K562 (cell line): ENCODE measurements around the gene C15orf62. TPM values are rescaled to one million over a fixed set of nuclear protein-coding genes. Genes with fewer than 3 reads are reported as not detected.

Experiments used
- ARID1B ChIP-seq: fragments of 450-650 bp; IDR thresholded peaks from 2 replicates; pipeline ENCODE4 v1.6.1; 2016; ENCODE audit warnings: antibody characterized with exemption, mild to moderate bottlenecking, inconsistent platforms
- ARNT ChIP-seq, 2 experiments: fragments of 450-650 bp; IDR thresholded peaks; 2 replicates each; pipeline ENCODE4 v1.6.1; 2016; ENCODE audit warnings: mild to moderate bottlenecking in 1 of 2
- CBFA2T2 ChIP-seq: fragments of 450-650 bp; conservative IDR thresholded peaks from 2 replicates; pipeline ENCODE4 v1.6.1; 2017; ENCODE audit warnings: mild to moderate bottlenecking
- DPF2 ChIP-seq: fragments of 450-650 bp; IDR thresholded peaks from 2 replicates; pipeline ENCODE4 v1.6.1; 2016
- ESRRA ChIP-seq: fragments of 450-650 bp; IDR thresholded peaks from 2 replicates; pipeline ENCODE4 v1.6.1; 2014; ENCODE audit warnings: low read depth, mild to moderate bottlenecking, moderate library complexity, borderline replicate concordance
- ETV5 ChIP-seq: sonication (generic); formaldehyde crosslinking; IDR thresholded peaks from 2 replicates; pipeline ENCODE4 v1.4.0; 2020; ENCODE audit warnings: low read depth, mild to moderate bottlenecking, missing genetic modification reagents
- HDAC8 ChIP-seq: fragments of 450-650 bp; IDR thresholded peaks from 2 replicates; pipeline ENCODE4 v1.6.1; 2016; ENCODE audit warnings: mild to moderate bottlenecking, missing genetic modification characterization, moderate library complexity, missing compliant biosample characterization
- NELFE ChIP-seq: IDR thresholded peaks from 2 replicates; pipeline ENCODE4 v1.6.1; 2011; ENCODE audit warnings: mild to moderate bottlenecking; ENCODE audit not compliant: insufficient read depth, insufficient read length
- NFRKB ChIP-seq: fragments of 450-650 bp; IDR thresholded peaks from 2 replicates; pipeline ENCODE4 v1.6.1; 2016; ENCODE audit warnings: low read depth
- PHF21A ChIP-seq: fragments of 450-650 bp; IDR thresholded peaks from 2 replicates; pipeline ENCODE4 v1.6.1; 2017; ENCODE audit warnings: low read depth, borderline replicate concordance
- PKNOX1 ChIP-seq: fragments of 450-650 bp; IDR thresholded peaks from 2 replicates; pipeline ENCODE4 v1.6.1; 2016
- RAD21 ChIP-seq, 2 experiments: fragments of 250-450 bp in 1 of 2; fragments of 450-650 bp in 1 of 2; sonication (Bioruptor Pico) in 1 of 2; formaldehyde crosslinking in 1 of 2; IDR thresholded peaks in 1 of 2; conservative IDR thresholded peaks in 1 of 2; 2 replicates each; pipeline versions ENCODE4 v1.4.0 to v1.8.0; 2020 to 2022; ENCODE audit warnings: mild to moderate bottlenecking in 2 of 2, moderate library complexity in 1 of 2
- RCOR1 ChIP-seq, 2 experiments: IDR thresholded peaks; 2 replicates each; pipeline ENCODE4 v1.6.1; 2012; ENCODE audit warnings: low read depth in 2 of 2, low read length in 2 of 2, borderline replicate concordance in 1 of 2, improper control_type of control experiment in 1 of 2
- SMARCE1 ChIP-seq: fragments of 450-650 bp; IDR thresholded peaks from 2 replicates; pipeline ENCODE4 v1.7.1; 2016; ENCODE audit warnings: mild to moderate bottlenecking
- SOX6 ChIP-seq: fragments of 450-650 bp; IDR thresholded peaks from 2 replicates; pipeline ENCODE4 v1.6.1; 2014; ENCODE audit warnings: mild to moderate bottlenecking
- U2AF2 ChIP-seq: fragments of 200-400 bp; formaldehyde crosslinking; optimal IDR thresholded peaks from 2 replicates; pipeline ENCODE3; 2017; ENCODE audit warnings: low read depth, mild to moderate bottlenecking, low read length
- ZBTB11 ChIP-seq, 3 experiments: fragments of 200-800 bp in 1 of 3; fragments of 250-450 bp in 1 of 3; fragments of 450-650 bp in 1 of 3; sonication (Bioruptor Pico) in 1 of 3; sonication (Bioruptor generic) in 1 of 3; formaldehyde crosslinking in 1 of 3; IDR thresholded peaks; 2 replicates each; pipeline versions ENCODE4 v1.6.1 to v1.8.0; 2016 to 2022; ENCODE audit warnings: mild to moderate bottlenecking in 2 of 3, missing genetic modification characterization in 2 of 3, missing compliant biosample characterization in 1 of 3, moderate library complexity in 1 of 3
- ZBTB43 ChIP-seq: sonication (generic); formaldehyde crosslinking; IDR thresholded peaks from 2 replicates; pipeline ENCODE4 v1.8.0; 2023; ENCODE audit warnings: mild to moderate bottlenecking, missing genetic modification reagents
- ZFPM2 ChIP-seq: fragments of 250-450 bp; sonication (Bioruptor Pico); IDR thresholded peaks from 2 replicates; pipeline ENCODE4 v1.5.1; 2022; ENCODE audit warnings: mild to moderate bottlenecking
- ZNF121 ChIP-seq: sonication (generic); formaldehyde crosslinking; conservative IDR thresholded peaks from 2 replicates; pipeline ENCODE4 v1.8.0; 2022; ENCODE audit warnings: missing genetic modification reagents
- ZNF324 ChIP-seq: fragments of 250-450 bp; sonication (Bioruptor Pico); IDR thresholded peaks from 2 replicates; pipeline ENCODE4 v1.4.0; 2020; ENCODE audit warnings: mild to moderate bottlenecking
- ZNF75A ChIP-seq: fragments of 450-650 bp; formaldehyde crosslinking; IDR thresholded peaks from 2 replicates; pipeline ENCODE4 v1.4.0; 2020; ENCODE audit warnings: mild to moderate bottlenecking
- ZNF785 ChIP-seq: fragments of 250-450 bp; sonication (Bioruptor Pico); IDR thresholded peaks from 2 replicates; pipeline ENCODE4 v1.4.0; 2020; ENCODE audit warnings: mild to moderate bottlenecking
- polyA plus RNA-seq, 8 experiments: library from polyadenylated mRNA; depleted of rRNA in 4 of 8; stranded (reverse) in 5 of 8; unstranded in 3 of 8; fragments of >200 nt; fragmentation: Nextera tagmentation in 2 of 8; fragmentation: Illumina TruSeq in 1 of 8; extraction: Ambion mirVana in 2 of 8; extraction: Trizol in 1 of 8; gene quantifications; 2 replicates each; pipeline versions ENCODE4 v1.2.1 to v1.2.3, GENCODE V29; 2011 to 2014; ENCODE audit warnings: inconsistent platforms in 1 of 8, missing spikeins in 1 of 8
- total RNA-seq, 7 experiments: library from RNA; depleted of rRNA in 6 of 7; stranded (reverse); fragments of >200 nt in 6 of 7; fragmentation: Illumina TruSeq in 2 of 7; extraction: Trizol in 2 of 7; gene quantifications; 2 replicates each; pipeline versions ENCODE4 v1.2.1 to v1.2.3, GENCODE V29; 2011 to 2021; ENCODE audit warnings: low replicate concordance in 1 of 7

The C15orf62 gene
- total and polyA plus RNA-seq, 9 of the 15 experiments (the other 6 are each of a cell fraction or from before 2014, with no cell fraction given), result 0.01 to 0.76 (median 0.30) TPM; not detected in 1

GRCh38 chr15:40762919-40763800, 6.6 kb upstream of the C15orf62 start (continued):
- no peak for TF ChIP-seq CBFA2T2
- no peak for TF ChIP-seq ZNF121 (CRISPR knock-in tag)
- peak; percentile 44 for TF ChIP-seq DPF2
- peak; percentile 73; the same call in 1 of the 2 replicates for TF ChIP-seq ZBTB43 (CRISPR knock-in tag)
- peak in 1 of 2 experiments; percentile 17; a peak in 1 of 4 replicates for TF ChIP-seq RAD21 (CRISPR knock-in tag; conservative IDR thresholded peaks at IDR 0.05 in 1 of 2, IDR thresholded peaks at IDR 0.05 in 1 of 2)
- no peak for TF ChIP-seq ESRRA
- no peak for TF ChIP-seq NELFE
- TF ChIP-seq ZNF324, result no peak
- no peak for TF ChIP-seq ETV5 (CRISPR knock-in tag)
- TF ChIP-seq RCOR1 (IDR thresholded peaks at IDR 0.05; ENCODE audit: borderline replicate concordance in 1 of 2, low read depth in 2 of 2, low read length in 2 of 2), result no peak
- peak; percentile 37; the same call in 1 of the 2 replicates for TF ChIP-seq HDAC8 (tag)
- TF ChIP-seq ZFPM2, result no peak
- no peak for TF ChIP-seq SOX6
- no peak for TF ChIP-seq ZNF785 (CRISPR knock-in tag)
- TF ChIP-seq U2AF2, result no peak
- TF ChIP-seq ZNF75A (CRISPR knock-in tag), result no peak
- TF ChIP-seq ARNT (IDR thresholded peaks at IDR 0.05), result no peak
- peak; percentile 68; the same call in 1 of the 2 replicates for TF ChIP-seq NFRKB
- no peak for TF ChIP-seq PHF21A
- TF ChIP-seq ZBTB11 (CRISPR knock-in tag; IDR thresholded peaks at IDR 0.05), result no peak
- TF ChIP-seq SMARCE1, result peak; percentile 57; the same call in 1 of the 2 replicates
- peak; percentile 56; the same call in 1 of the 2 replicates for TF ChIP-seq PKNOX1
- TF ChIP-seq ARID1B, result 0 out of 2 replicates have a peak, but pooled peaks have one; percentile 26
